ENCODE measurements around the gene CREB5.

DNA sequence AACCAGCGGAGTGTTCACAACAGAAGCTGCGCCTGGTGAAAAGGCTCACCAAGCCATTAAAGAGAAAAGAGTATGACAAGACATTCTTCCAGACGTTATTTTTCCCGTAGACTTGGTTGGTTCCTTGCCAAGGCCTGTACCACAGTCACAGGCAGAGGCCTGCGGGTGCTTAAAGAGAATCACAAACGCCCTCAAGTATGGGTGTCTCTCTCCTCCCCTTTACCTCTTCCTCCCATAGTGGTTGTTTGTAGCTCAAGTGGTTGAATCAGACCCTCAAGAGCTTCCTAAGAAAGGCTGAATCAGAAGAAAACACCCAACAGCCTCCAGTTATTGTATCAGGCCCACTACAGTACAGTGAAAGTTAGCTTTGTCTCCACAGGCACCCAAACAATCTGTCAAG, 169.0 kb downstream of the CREB5 start:
- TF ChIP-seq ZBTB7A (IDR thresholded peaks at IDR 0.05; ENCODE audit: low read depth), result no peak
- TF ChIP-seq, protein P1, sequence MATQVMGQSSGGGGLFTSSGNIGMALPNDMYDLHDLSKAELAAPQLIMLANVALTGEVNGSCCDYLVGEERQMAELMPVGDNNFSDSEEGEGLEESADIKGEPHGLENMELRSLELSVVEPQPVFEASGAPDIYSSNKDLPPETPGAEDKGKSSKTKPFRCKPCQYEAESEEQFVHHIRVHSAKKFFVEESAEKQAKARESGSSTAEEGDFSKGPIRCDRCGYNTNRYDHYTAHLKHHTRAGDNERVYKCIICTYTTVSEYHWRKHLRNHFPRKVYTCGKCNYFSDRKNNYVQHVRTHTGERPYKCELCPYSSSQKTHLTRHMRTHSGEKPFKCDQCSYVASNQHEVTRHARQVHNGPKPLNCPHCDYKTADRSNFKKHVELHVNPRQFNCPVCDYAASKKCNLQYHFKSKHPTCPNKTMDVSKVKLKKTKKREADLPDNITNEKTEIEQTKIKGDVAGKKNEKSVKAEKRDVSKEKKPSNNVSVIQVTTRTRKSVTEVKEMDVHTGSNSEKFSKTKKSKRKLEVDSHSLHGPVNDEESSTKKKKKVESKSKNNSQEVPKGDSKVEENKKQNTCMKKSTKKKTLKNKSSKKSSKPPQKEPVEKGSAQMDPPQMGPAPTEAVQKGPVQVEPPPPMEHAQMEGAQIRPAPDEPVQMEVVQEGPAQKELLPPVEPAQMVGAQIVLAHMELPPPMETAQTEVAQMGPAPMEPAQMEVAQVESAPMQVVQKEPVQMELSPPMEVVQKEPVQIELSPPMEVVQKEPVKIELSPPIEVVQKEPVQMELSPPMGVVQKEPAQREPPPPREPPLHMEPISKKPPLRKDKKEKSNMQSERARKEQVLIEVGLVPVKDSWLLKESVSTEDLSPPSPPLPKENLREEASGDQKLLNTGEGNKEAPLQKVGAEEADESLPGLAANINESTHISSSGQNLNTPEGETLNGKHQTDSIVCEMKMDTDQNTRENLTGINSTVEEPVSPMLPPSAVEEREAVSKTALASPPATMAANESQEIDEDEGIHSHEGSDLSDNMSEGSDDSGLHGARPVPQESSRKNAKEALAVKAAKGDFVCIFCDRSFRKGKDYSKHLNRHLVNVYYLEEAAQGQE (IDR thresholded peaks at IDR 0.05; ENCODE audit: low read depth), result no peak
- no peak for TF ChIP-seq RAD21 (IDR thresholded peaks at IDR 0.05; ENCODE audit: low read depth)
- no peak for TF ChIP-seq YY1 (IDR thresholded peaks at IDR 0.05; ENCODE audit: low read depth)
- TF ChIP-seq FOXM1 (IDR thresholded peaks at IDR 0.05; ENCODE audit: borderline replicate concordance, low read depth), result no peak
- TF ChIP-seq, protein P2, sequence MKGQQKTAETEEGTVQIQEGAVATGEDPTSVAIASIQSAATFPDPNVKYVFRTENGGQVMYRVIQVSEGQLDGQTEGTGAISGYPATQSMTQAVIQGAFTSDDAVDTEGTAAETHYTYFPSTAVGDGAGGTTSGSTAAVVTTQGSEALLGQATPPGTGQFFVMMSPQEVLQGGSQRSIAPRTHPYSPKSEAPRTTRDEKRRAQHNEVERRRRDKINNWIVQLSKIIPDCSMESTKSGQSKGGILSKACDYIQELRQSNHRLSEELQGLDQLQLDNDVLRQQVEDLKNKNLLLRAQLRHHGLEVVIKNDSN (IDR thresholded peaks at IDR 0.05), result no peak
- TF ChIP-seq TEAD4 (IDR thresholded peaks at IDR 0.05), result no peak
